NCI-H748 (cell line): ENCODE measurements around the gene TENT5A.
A peak's percentile ranks its signal among the peaks of the same experiment; 100 is the strongest.

ENCODE experiments used
- DNase-seq: peaks from one replicate; lab custom pipeline; 2025; ENCODE audit not compliant: unreplicated experiment; lab: John Stamatoyannopoulos, UW

TENT5A gene

GRCh38 chr6:81720427-81720826, 32.1 kb downstream of the TENT5A start:
- DNase-seq: no peak

GRCh38 chr6:81718126-81718525, 34.4 kb downstream of the TENT5A start:
- DNase-seq: no peak

- DNase-seq: no peak
Observed at GRCh38 chr6:81714684-81715083, 37.8 kb downstream of the TENT5A start.

GRCh38 chr6:81713205-81713604, 39.3 kb downstream of the TENT5A start:
- DNase-seq: no peak

GRCh38 chr6:81708113-81708699, 44.3 kb downstream of the TENT5A start:
- peak; percentile 17 for DNase-seq

- no peak for DNase-seq
Observed at GRCh38 chr6:81704700-81705099, 47.8 kb downstream of the TENT5A start.

GRCh38 chr6:81700414-81700813, 52.1 kb downstream of the TENT5A start:
- no peak for DNase-seq

GRCh38 chr6:81697559-81697958, 54.9 kb downstream of the TENT5A start:
- DNase-seq: no peak

GRCh38 chr6:81696524-81696923, 56.0 kb downstream of the TENT5A start:
- peak; percentile 89 for DNase-seq
